IPS-15b (cell line): Measurements from ENCODE around the gene OTOP1.
"Not testable (repeated sequence)": the region's sequence is repeated elsewhere in the genome, so short reads cannot be mapped to it uniquely, and the experiment has no call there.

Experiments
- H3K27me3 ChIP-seq: one replicate; pipeline ENCODE4 v1.6.1; 2013; ENCODE audit warnings: low read length; ENCODE audit not compliant: control insufficient read depth, insufficient read depth
- H3K36me3 ChIP-seq: one replicate; pipeline ENCODE4 v1.6.1; 2013; ENCODE audit warnings: low read length; ENCODE audit not compliant: control insufficient read depth, insufficient read depth
- H3K4me1 ChIP-seq: one replicate; pipeline ENCODE4 v1.6.1; 2013; ENCODE audit warnings: mild to moderate bottlenecking, low read length; ENCODE audit not compliant: control insufficient read depth, insufficient read depth
- H3K4me3 ChIP-seq: one replicate; pipeline ENCODE4 v1.5.1; 2013; ENCODE audit warnings: low read depth, low read length
- H3K9ac ChIP-seq: one replicate; pipeline ENCODE4 v1.6.1; 2013; ENCODE audit warnings: low read depth, mild to moderate bottlenecking, low read length
- H3K9me3 ChIP-seq: one replicate; pipeline ENCODE4 v1.6.1; 2013; ENCODE audit warnings: mild to moderate bottlenecking, low read length; ENCODE audit not compliant: control insufficient read depth, insufficient read depth

Gene OTOP1

GRCh38 chr4:4182835-4183568, 43.7 kb downstream of the OTOP1 start:
- H3K4me1 ChIP-seq: no peaks in the 10 kb centered on the region
- H3K9ac ChIP-seq: no peak overlapping the region
- no peak overlapping the region for H3K4me3 ChIP-seq
- H3K27me3 ChIP-seq: no peaks in the 10 kb centered on the region
- no peaks in the 10 kb centered on the region for H3K9me3 ChIP-seq
- no peaks in the 10 kb centered on the region for H3K36me3 ChIP-seq

GRCh38 chr4:4170596-4171150, 56.1 kb downstream of the OTOP1 start:
- no peaks in the 10 kb centered on the region for H3K36me3 ChIP-seq
- no peaks in the 10 kb centered on the region for H3K27me3 ChIP-seq
- no peaks in the 10 kb centered on the region for H3K9me3 ChIP-seq
- H3K4me1 ChIP-seq: peaks cover 2% of the 10 kb centered on the region
- no peak overlapping the region for H3K4me3 ChIP-seq
- no peak overlapping the region for H3K9ac ChIP-seq

GRCh38 chr4:4167981-4168780, 58.5 kb downstream of the OTOP1 start:
- not testable (repeated sequence) for H3K36me3 ChIP-seq, H3K9me3 ChIP-seq, H3K9ac ChIP-seq, H3K4me1 ChIP-seq, H3K27me3 ChIP-seq, H3K4me3 ChIP-seq

- not testable (repeated sequence) for H3K4me1 ChIP-seq, H3K9ac ChIP-seq, H3K9me3 ChIP-seq, H3K27me3 ChIP-seq, H3K36me3 ChIP-seq, H3K4me3 ChIP-seq
Observed at GRCh38 chr4:4166986-4167385, 59.7 kb downstream of the OTOP1 start.

GRCh38 chr4:4165701-4166392, 60.9 kb downstream of the OTOP1 start:
- not testable (repeated sequence) for H3K4me1 ChIP-seq, H3K27me3 ChIP-seq, H3K36me3 ChIP-seq

GRCh38 chr4:4164532-4165173, 62.1 kb downstream of the OTOP1 start:
- H3K9ac ChIP-seq, H3K27me3 ChIP-seq, H3K4me3 ChIP-seq, H3K4me1 ChIP-seq, H3K9me3 ChIP-seq, H3K36me3 ChIP-seq: not testable (repeated sequence)

More at GRCh38 chr4:4165701-4166392, 60.9 kb downstream of the OTOP1 start:
- H3K9me3 ChIP-seq, H3K9ac ChIP-seq, H3K4me3 ChIP-seq: not testable (repeated sequence)

- not testable (repeated sequence) for H3K4me3 ChIP-seq, H3K4me1 ChIP-seq, H3K9ac ChIP-seq, H3K9me3 ChIP-seq, H3K36me3 ChIP-seq, H3K27me3 ChIP-seq
Observed at GRCh38 chr4:4162186-4162585, 64.5 kb downstream of the OTOP1 start.

- H3K4me3 ChIP-seq, H3K9ac ChIP-seq, H3K36me3 ChIP-seq, H3K9me3 ChIP-seq, H3K27me3 ChIP-seq, H3K4me1 ChIP-seq: not testable (repeated sequence)
Observed at GRCh38 chr4:4160956-4161665, 65.6 kb downstream of the OTOP1 start.

- not testable (repeated sequence) for H3K27me3 ChIP-seq, H3K9ac ChIP-seq, H3K4me3 ChIP-seq, H3K36me3 ChIP-seq, H3K9me3 ChIP-seq, H3K4me1 ChIP-seq
Observed at GRCh38 chr4:4145622-4146021, 81.1 kb downstream of the OTOP1 start.

- not testable (repeated sequence) for H3K27me3 ChIP-seq, H3K9me3 ChIP-seq, H3K36me3 ChIP-seq, H3K4me3 ChIP-seq, H3K4me1 ChIP-seq, H3K9ac ChIP-seq
Observed at GRCh38 chr4:4143376-4143775, 83.4 kb downstream of the OTOP1 start.

GRCh38 chr4:4142679-4143078, 84.0 kb downstream of the OTOP1 start:
- not testable (repeated sequence) for H3K9ac ChIP-seq, H3K4me3 ChIP-seq, H3K27me3 ChIP-seq, H3K4me1 ChIP-seq, H3K36me3 ChIP-seq, H3K9me3 ChIP-seq
